Activated effector memory CD4-positive, alpha-beta T cell treated with anti-CD3 and anti-CD28 coated beads, Interleukin-2, amount 50 U/mL, for 16 hours (primary cell): ENCODE data around the gene VAPB.

Experiments
- DNase-seq: peaks from one replicate; pipeline ENCODE4 v3.0.0-alpha.2; 2020

Gene VAPB

DNA sequence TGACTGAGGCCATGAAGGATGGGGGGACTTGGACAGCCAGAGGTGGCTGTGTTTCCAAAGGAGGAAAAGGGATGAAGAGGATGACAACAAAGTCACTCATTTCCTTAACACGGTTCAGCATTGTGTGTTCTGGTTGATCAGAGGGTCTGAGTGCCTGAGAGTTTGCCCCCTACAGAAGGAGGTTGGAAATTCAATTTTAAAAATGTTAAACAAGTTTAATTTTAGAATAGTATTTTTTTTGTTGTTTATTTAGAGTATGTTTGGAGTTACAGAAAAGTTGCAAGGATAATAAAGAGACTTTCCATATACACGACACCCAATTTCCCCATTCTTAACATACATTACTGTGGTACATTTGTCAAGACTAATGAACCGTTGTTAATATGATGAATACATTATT, 10.3 kb upstream of the VAPB start:
- no peak for DNase-seq

DNA sequence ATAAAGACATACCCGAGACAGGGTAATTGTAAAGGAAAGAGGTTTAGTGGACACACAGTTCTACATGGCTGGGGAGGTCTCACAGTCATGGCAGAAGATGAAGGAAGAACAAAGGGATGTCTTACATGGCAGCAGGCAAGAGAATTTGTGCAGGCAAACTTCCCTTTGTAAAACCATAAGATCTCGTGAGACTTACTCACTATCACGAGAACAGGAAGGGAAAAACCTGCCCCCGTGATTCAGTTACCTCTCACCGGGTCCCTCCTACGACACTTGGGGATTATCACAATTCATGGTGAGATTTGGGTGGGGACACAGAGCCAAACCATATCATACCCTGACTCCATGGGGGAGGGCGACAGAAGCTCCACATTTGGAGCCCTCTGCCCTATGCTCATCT, 7.4 kb upstream of the VAPB start:
- DNase-seq = no peak

GRCh38 chr20:58382096-58382495, 6.9 kb upstream of the VAPB start:
- no peak for DNase-seq

DNA sequence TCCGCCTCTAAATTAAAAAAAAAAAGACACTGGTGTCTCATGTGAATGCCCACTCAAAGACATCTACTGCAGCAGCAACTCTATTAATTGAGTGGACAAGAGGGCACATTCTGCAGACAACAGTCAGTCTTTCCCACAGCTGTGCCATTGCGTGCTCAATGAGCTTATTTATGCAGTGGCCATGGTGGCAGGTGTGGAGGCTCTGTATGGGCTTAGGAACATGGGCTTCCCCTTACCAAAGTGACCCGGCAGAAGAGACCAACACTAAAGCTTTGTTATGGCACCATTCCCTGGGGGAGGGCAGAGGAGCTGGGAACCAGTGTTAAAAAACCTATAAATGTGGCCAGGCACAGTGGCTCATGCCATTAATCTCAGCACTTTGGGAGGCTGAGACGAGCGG, 4.2 kb upstream of the VAPB start:
- no peak for DNase-seq

DNA sequence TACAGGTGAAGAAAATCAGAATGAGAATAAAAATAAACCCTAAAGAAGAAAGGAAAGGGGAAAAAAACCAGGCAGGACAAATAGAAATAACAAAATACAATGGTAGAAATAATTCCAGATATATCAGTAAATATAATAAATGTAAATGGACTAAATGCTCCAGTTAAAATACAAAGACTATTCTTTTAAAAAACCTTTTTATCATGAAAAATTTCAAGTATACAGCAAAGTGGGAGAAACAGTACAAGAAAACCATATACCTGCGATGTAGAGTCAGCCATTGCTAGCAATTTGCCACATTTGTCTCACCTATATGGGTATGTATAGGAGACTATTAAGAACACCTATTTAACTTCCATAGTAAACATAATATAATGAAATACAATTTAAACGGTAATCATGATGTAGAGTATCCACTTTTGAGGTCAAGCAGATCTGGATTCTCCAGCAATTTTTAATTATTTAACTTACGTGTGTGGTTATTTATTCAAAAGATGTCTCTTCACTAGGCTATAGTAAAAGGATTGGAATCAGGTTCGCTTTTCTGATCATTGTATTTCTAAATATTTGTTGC, 914 bp upstream of the VAPB start:
- DNase-seq = no peak

GRCh38 chr20:58389324-58389967, 417 bp downstream of the VAPB start:
- no peak for DNase-seq

DNA sequence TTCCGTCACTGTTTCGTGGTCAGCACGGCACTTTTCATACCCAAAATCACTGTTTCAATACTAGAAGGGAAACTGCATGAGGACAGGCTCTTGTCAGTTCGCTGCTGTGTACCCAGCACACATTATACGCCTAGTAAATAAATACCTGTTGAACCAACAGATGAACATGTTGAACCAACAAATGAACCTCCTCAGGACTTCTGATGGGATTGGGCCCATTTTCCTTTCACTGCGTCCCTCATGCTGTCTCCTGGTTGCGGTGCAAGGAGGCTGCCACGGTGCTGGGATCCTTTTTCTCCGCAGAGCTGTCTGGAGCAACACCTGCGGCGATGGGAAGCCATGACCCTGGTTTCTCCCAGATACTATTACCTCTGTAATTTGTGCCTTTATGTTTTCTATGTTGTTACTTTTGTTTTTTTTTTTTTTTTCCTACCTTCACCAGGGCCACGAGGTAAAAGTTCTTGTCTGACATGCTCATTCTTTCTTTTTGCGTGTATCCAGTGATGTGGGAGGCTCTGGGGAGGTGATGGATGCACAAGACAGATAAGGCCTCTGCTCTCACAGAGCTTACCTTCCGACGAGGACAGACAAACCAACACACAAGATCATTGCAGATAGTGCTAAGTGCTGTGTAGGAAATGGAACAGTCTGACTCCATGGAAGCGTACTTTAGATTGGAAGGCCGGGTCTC, 1.1 kb downstream of the VAPB start:
- DNase-seq = no peak

DNA sequence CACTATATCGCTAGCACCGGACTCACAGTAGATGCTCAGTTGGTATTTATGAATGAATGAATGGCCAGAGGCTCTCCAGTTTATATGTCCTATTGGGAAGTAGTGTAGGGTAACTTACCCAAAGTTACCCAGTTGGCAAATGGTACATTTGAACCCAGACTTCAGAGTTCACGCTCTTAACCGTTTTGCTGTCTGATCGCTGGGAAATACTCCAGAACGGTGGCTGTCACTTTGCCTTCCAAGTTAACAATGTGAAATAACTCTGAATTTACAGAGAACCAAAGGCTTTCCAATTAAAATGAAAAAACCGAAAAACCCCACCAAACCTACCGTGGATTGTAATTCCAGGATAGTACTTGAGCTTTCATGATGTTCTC, 1.6 kb downstream of the VAPB start:
- DNase-seq = no peak

DNA sequence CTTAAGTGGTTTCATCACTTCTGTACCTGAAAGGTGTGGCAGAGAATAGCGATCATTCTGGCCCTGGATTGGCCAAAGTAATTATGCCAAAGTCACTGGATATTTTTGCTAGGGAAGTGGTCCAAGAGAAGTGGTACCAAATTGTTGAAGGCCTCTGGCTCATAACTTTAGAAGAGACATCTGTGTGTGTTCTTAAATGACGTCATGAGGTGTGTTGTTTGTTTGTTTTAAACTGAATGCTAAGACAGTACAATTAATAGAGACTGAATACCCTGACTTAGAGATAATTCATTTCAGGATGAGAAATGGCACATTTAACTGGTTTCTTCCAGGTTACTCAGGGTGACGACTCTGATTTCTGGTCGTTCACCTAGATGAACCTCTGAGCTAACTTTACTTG, 3.3 kb downstream of the VAPB start:
- no peak for DNase-seq

- no peak for DNase-seq
These were observed 4.3 kb downstream of the VAPB start for GRCh38 chr20:58393299-58393698.

- DNase-seq = no peak
These were observed 5.8 kb downstream of the VAPB start for GRCh38 chr20:58394801-58395200.

DNA sequence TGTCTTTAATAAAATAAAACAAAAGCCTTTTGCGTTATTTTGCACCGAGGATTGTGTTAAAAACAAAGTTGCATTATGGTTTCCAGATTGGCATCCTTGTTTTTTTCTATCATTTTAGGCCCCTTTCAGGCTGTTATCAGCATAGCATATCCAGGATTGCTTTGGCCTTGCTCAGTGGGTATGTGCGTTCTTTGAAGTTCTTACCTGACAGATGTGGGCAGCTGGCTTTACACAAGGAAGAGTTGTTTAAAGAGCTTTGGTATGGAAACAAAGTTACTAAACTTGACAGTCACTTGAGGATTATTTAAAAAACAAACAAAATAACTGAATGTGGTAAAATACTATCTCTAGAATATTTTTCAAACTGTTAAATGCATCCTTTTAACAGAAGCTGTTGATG, 6.6 kb downstream of the VAPB start:
- no peak for DNase-seq

- DNase-seq = no peak
These were observed 8.4 kb downstream of the VAPB start for GRCh38 chr20:58397429-58397828.

GRCh38 chr20:58398254-58398653, 9.2 kb downstream of the VAPB start:
- DNase-seq = no peak

DNA sequence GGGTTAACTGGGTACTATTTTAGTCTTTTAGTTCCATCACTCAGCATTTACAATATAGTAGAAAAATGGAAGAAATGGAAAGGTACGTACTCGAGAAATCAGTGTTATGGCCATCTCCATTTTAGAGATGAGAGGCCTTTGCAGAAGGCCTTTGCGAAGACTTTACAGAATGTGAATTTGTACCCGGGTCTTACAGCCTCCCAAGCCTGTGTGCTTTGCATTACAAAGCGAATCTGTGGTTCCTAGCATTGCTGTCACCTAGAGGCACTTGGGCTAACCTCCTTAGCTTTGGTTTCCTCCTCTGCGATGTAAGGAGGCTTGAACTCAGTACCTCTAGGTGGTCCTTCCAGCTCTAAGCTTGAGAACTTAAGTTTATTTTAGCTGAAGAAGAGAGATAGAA, 10.9 kb downstream of the VAPB start:
- no peak for DNase-seq

DNA sequence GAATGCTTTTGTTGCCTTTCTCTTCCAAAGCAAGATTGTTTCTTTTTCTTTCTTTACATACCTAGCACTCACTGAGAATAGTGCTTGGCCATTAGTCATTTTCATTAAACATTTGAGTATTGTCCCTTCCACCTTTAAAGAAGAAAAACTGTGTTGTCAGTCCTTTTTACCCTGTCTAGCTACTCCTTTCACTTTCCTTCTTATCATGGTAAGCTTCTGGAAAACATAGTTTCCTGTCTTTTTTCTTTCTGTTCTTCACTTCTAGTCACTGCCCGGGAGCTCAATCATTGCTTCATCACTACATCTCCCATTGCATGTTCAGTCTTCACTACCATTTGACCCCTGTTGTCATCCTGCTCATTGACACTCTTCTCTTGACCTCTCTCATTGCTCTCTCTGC, 12.1 kb downstream of the VAPB start:
- DNase-seq = no peak

- no peak for DNase-seq
These were observed 13.3 kb downstream of the VAPB start for GRCh38 chr20:58402305-58402704.

DNA sequence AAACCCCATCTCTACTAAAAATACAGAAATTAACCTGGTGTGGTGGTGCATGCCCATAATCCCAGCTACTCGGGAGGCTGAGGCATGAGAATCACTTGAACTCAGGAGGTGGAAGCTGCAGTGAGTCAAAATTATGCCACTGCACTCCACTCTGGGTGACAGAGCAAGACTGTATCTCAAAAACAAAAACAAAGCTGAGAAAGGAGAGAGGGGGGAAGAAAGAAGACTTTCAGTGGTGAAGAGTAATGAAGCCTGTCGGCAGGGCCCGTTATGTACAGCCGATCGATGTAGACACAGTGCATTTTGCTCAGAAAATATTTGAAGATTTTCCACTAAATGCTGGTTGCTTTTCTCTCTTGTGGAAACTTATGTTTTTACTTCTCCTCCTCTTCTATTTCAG, 13.8 kb downstream of the VAPB start:
- DNase-seq = no peak

DNA sequence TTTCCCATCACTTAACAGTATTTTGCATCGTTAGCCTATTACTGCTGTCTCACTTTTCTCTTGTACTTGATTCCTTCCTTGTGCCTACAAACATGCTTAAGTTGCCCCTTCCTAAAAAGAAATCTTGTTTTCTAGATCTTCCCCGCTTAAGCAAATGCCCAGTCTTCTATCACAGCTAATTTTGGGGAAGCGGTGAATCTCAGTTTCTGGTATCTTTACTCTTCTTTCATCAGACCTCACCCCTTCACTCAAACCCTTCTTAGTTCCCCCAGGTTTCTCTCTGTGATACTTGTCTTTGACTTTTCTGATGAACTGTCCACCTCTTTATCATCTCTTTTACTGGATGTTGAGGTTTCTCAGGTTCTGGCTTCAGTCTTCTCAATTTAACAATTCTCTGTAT, 14.2 kb downstream of the VAPB start:
- DNase-seq = no peak

GRCh38 chr20:58405504-58406291, 16.7 kb downstream of the VAPB start:
- no peak for DNase-seq

DNA sequence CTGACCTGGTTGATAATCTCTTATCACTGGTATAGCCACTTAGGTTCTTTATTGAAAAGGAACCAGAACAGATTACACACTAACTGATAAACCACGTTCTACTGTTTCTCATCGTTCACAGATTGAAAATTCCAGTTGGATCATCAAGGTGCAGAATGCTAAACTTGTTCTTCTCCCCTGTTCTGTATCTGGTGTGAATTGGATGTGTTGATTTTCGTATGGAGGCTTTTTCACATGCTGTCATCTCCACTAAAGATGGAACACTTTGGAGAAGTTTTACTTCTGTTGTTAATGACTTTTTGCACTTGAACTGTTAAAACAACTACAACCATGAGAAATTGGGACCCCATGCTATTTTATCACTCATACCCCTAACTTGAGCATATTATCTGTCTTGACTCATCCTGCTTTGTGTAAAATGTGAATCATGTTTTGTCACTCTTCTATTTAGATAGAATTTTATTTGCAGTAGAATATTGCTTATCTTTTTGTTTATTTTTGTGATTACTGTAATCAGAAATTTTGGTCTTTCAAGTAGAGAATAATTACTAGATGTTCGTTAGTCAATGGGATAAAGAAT, 17.5 kb downstream of the VAPB start:
- no peak for DNase-seq

GRCh38 chr20:58407201-58407873, 18.3 kb downstream of the VAPB start:
- DNase-seq = no peak

DNA sequence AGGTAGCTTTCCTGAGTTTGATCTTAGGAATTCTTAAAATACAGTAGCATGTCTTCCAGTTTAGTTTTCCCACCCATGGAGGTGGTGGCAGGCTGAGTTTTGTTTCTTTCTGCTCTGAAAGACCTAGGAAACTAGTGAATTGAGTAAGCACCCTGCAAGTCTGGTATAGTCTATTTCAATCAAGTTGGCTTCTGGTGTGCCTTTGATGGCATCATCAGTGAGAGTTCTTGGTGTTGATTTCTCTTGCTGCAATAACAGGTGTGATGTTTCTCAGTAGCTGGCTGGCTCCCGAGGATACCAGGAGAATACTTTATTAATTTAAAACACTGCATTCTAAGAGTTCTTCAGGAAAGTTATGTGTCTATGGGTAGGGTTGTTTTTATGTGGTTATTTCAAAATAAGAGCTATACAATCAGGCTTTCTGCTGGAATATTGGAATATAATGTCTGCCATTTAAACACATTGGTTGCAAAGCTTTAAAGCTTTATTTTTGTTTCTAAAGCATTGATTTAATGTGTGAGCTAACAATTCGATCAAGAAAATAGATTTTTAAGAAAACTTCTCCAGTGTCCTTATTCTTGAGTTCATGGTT, 19.0 kb downstream of the VAPB start:
- no peak for DNase-seq
